GM10248 (cell line): ENCODE results near the gene IFI44L.

Experiments used
- CTCF ChIA-PET: fragments of 300-600 bp; sonication (Branson Sonifier 250); formaldehyde crosslinking; extraction: SDS; loops from one replicate; lab custom pipeline; 2021; ENCODE audit warnings: antibody characterized with exemption; lab: Yijun Ruan, JAX
- POLR2A ChIA-PET: fragments of 350-650 bp; sonication (Branson Sonifier 250); formaldehyde crosslinking; extraction: SDS; loops from one replicate; lab custom pipeline; 2020; ENCODE audit warnings: antibody characterized with exemption; lab: Yijun Ruan, JAX
- DNase-seq: peaks from one replicate; pipeline ENCODE4 v3.0.0; 2012; ENCODE audit errors: extremely low spot score
- TF ChIP-seq, protein P1 (sequence below): IDR thresholded peaks from 2 replicates; pipeline ENCODE4 v1.5.1; 2012; ENCODE audit warnings: mild to moderate bottlenecking, low read depth; ENCODE audit errors: extremely low read depth, missing control alignments, control extremely low read depth

Gene IFI44L

GRCh38 chr1:78641558-78641957, 21.3 kb downstream of the IFI44L start:
- TF ChIP-seq, protein P1, sequence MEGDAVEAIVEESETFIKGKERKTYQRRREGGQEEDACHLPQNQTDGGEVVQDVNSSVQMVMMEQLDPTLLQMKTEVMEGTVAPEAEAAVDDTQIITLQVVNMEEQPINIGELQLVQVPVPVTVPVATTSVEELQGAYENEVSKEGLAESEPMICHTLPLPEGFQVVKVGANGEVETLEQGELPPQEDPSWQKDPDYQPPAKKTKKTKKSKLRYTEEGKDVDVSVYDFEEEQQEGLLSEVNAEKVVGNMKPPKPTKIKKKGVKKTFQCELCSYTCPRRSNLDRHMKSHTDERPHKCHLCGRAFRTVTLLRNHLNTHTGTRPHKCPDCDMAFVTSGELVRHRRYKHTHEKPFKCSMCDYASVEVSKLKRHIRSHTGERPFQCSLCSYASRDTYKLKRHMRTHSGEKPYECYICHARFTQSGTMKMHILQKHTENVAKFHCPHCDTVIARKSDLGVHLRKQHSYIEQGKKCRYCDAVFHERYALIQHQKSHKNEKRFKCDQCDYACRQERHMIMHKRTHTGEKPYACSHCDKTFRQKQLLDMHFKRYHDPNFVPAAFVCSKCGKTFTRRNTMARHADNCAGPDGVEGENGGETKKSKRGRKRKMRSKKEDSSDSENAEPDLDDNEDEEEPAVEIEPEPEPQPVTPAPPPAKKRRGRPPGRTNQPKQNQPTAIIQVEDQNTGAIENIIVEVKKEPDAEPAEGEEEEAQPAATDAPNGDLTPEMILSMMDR = no peak
- ChIA-PET CTCF (no interaction called here), POLR2A (no interaction called here)
- DNase-seq = no peak

GRCh38 chr1:78645723-78646122, 25.5 kb downstream of the IFI44L start:
- TF ChIP-seq, protein P1 = no peak
- ChIA-PET CTCF (interaction anchor here (2.4 kb wide), 1 partner anchor 28 kb away, joined by 9 read pairs; no protein-coding TSS in a partner anchor), POLR2A (no interaction called here)
- no peak for DNase-seq

- ChIA-PET CTCF (interaction anchor here (2.4 kb wide), 1 partner anchor 30 kb away, joined by 9 read pairs; no protein-coding TSS in a partner anchor), POLR2A (no interaction called here)
- DNase-seq = no peak
- TF ChIP-seq, protein P1 = no peak
These were observed 27.0 kb downstream of the IFI44L start for GRCh38 chr1:78647238-78647637.

GRCh38 chr1:78649628-78650027, 29.4 kb downstream of the IFI44L start, which contains the start of gene IFI44:
Gene IFI44 (plus strand): TSS chr1:78649831. CDS start chr1:78650196, 365 bp downstream.
- ChIA-PET CTCF (interaction anchor here (1.0 kb wide), 1 partner anchor 29 kb away, joined by 3 read pairs; the partner anchor contains the start of gene IFI44L), POLR2A (no interaction called here)
- peak; percentile 28 for DNase-seq
- TF ChIP-seq, protein P1 = no peak

- DNase-seq = no peak
- CTCF ChIA-PET = interaction anchor here (1.0 kb wide), 1 partner anchor 29 kb away, joined by 3 read pairs; the partner anchor contains the start of gene IFI44L
- TF ChIP-seq, protein P1 = no peak
- POLR2A ChIA-PET = no interaction called here
These were observed 29.9 kb downstream of the IFI44L start for GRCh38 chr1:78650114-78650660.

- ChIA-PET CTCF (no interaction called here), POLR2A (no interaction called here)
- no peak for DNase-seq
- TF ChIP-seq, protein P1 = no peak
These were observed 31.0 kb downstream of the IFI44L start for GRCh38 chr1:78651241-78651640.
